Skeletal muscle satellite cell (primary cell): Measurements from ENCODE around the gene PRDM1.

Source experiments
- H3K27me3 ChIP-seq: 2 replicates; pipeline ENCODE4 v1.7.0; 2013; ENCODE audit warnings: low read length; ENCODE audit not compliant: control insufficient read depth, insufficient read depth
- H3K36me3 ChIP-seq: 2 replicates; pipeline ENCODE4 v1.7.0; 2013; ENCODE audit warnings: mild to moderate bottlenecking, control low read depth, low read length; ENCODE audit not compliant: insufficient read depth
- H3K4me1 ChIP-seq: 2 replicates; pipeline ENCODE4 v1.7.0; 2013; ENCODE audit warnings: low read length; ENCODE audit not compliant: control insufficient read depth, insufficient read depth
- H3K4me2 ChIP-seq: 2 replicates; pipeline ENCODE4 v1.7.0; 2013; ENCODE audit warnings: mild to moderate bottlenecking, low read length
- H3K4me3 ChIP-seq: 2 replicates; pipeline ENCODE4 v1.7.0; 2013; ENCODE audit warnings: low read length
- H3K9ac ChIP-seq: 2 replicates; pipeline ENCODE4 v1.7.0; 2013; ENCODE audit warnings: mild to moderate bottlenecking, low read depth, low read length, moderate library complexity
- H3K9me3 ChIP-seq: replicated peaks from 2 replicates; pipeline ENCODE4 v1.7.0; 2013; ENCODE audit warnings: mild to moderate bottlenecking, control low read depth, low read length

PRDM1 gene

GRCh38 chr6:106101466-106101865, 15.3 kb downstream of the PRDM1 start:
- no peaks in the 10 kb centered on the region for H3K9me3 ChIP-seq
- H3K4me2 ChIP-seq, result no peak overlapping the region
- peaks cover 25% of the 10 kb centered on the region for H3K36me3 ChIP-seq
- H3K9ac ChIP-seq, result no peak overlapping the region
- H3K4me3 ChIP-seq, result no peak overlapping the region
- H3K27me3 ChIP-seq, result no peaks in the 10 kb centered on the region
- H3K4me1 ChIP-seq, result peaks cover 22% of the 10 kb centered on the region

GRCh38 chr6:106102034-106102433, 15.9 kb downstream of the PRDM1 start:
- H3K9me3 ChIP-seq, result no peaks in the 10 kb centered on the region
- H3K9ac ChIP-seq, result no peak overlapping the region
- H3K36me3 ChIP-seq, result peaks cover 30% of the 10 kb centered on the region
- H3K4me2 ChIP-seq, result no peak overlapping the region
- no peaks in the 10 kb centered on the region for H3K27me3 ChIP-seq
- no peak overlapping the region for H3K4me3 ChIP-seq
- peaks cover 22% of the 10 kb centered on the region for H3K4me1 ChIP-seq

- Histone ChIP-seq H3K27me3 (no peaks in the 10 kb centered on the region), H3K36me3 (peaks cover 33% of the 10 kb centered on the region), H3K4me1 (peaks cover 14% of the 10 kb centered on the region), H3K4me3 (no peak overlapping the region), H3K4me2 (no peak overlapping the region), H3K9ac (no peak overlapping the region), H3K9me3 (no peaks in the 10 kb centered on the region)
Observed at GRCh38 chr6:106102967-106103727, 17.0 kb downstream of the PRDM1 start.

- no peak overlapping the region for H3K9ac ChIP-seq
- H3K4me1 ChIP-seq, result peaks cover 8% of the 10 kb centered on the region
- peaks cover 33% of the 10 kb centered on the region for H3K36me3 ChIP-seq
- no peak overlapping the region for H3K4me2 ChIP-seq
- no peak overlapping the region for H3K4me3 ChIP-seq
- H3K9me3 ChIP-seq, result no peaks in the 10 kb centered on the region
- H3K27me3 ChIP-seq, result no peaks in the 10 kb centered on the region
Observed at GRCh38 chr6:106103728-106104109, 17.6 kb downstream of the PRDM1 start.

- H3K4me1 ChIP-seq, result peaks cover under 1% of the 10 kb centered on the region
- no peaks in the 10 kb centered on the region for H3K27me3 ChIP-seq
- H3K36me3 ChIP-seq, result peaks cover 33% of the 10 kb centered on the region
- H3K9me3 ChIP-seq, result no peaks in the 10 kb centered on the region
- H3K9ac ChIP-seq, result no peak overlapping the region
- no peak overlapping the region for H3K4me2 ChIP-seq
- no peak overlapping the region for H3K4me3 ChIP-seq
Observed at GRCh38 chr6:106104476-106104875, 18.3 kb downstream of the PRDM1 start.

GRCh38 chr6:106104941-106105340, 18.8 kb downstream of the PRDM1 start:
- no peaks in the 10 kb centered on the region for H3K9me3 ChIP-seq
- H3K9ac ChIP-seq, result no peak overlapping the region
- peaks cover 33% of the 10 kb centered on the region for H3K36me3 ChIP-seq
- H3K27me3 ChIP-seq, result no peaks in the 10 kb centered on the region
- no peak overlapping the region for H3K4me2 ChIP-seq
- no peaks in the 10 kb centered on the region for H3K4me1 ChIP-seq
- no peak overlapping the region for H3K4me3 ChIP-seq

GRCh38 chr6:106105493-106105892, 19.4 kb downstream of the PRDM1 start:
- Histone ChIP-seq H3K27me3 (no peaks in the 10 kb centered on the region), H3K4me2 (no peak overlapping the region), H3K36me3 (peaks cover 33% of the 10 kb centered on the region), H3K4me1 (no peaks in the 10 kb centered on the region), H3K4me3 (no peak overlapping the region), H3K9ac (no peak overlapping the region), H3K9me3 (no peaks in the 10 kb centered on the region)

- no peaks in the 10 kb centered on the region for H3K9me3 ChIP-seq
- H3K4me2 ChIP-seq, result no peak overlapping the region
- H3K4me3 ChIP-seq, result no peak overlapping the region
- no peaks in the 10 kb centered on the region for H3K4me1 ChIP-seq
- no peaks in the 10 kb centered on the region for H3K27me3 ChIP-seq
- peaks cover 28% of the 10 kb centered on the region for H3K36me3 ChIP-seq
- H3K9ac ChIP-seq, result no peak overlapping the region
Observed at GRCh38 chr6:106106276-106107042, 20.3 kb downstream of the PRDM1 start.

- Histone ChIP-seq H3K9me3 (no peaks in the 10 kb centered on the region), H3K4me3 (no peak overlapping the region), H3K4me1 (no peaks in the 10 kb centered on the region), H3K27me3 (no peaks in the 10 kb centered on the region), H3K36me3 (peaks cover 28% of the 10 kb centered on the region), H3K9ac (no peak overlapping the region), H3K4me2 (no peak overlapping the region)
Observed at GRCh38 chr6:106107043-106107613, 21.0 kb downstream of the PRDM1 start.

GRCh38 chr6:106108129-106108528, 22.0 kb downstream of the PRDM1 start:
- no peaks in the 10 kb centered on the region for H3K27me3 ChIP-seq
- H3K4me1 ChIP-seq, result no peaks in the 10 kb centered on the region
- H3K9ac ChIP-seq, result no peak overlapping the region
- H3K4me2 ChIP-seq, result no peak overlapping the region
- H3K4me3 ChIP-seq, result no peak overlapping the region
- no peaks in the 10 kb centered on the region for H3K9me3 ChIP-seq
- H3K36me3 ChIP-seq, result peaks cover 28% of the 10 kb centered on the region

GRCh38 chr6:106109029-106109428, 22.9 kb downstream of the PRDM1 start:
- Histone ChIP-seq H3K4me1 (no peaks in the 10 kb centered on the region), H3K36me3 (peaks cover 28% of the 10 kb centered on the region), H3K4me3 (no peak overlapping the region), H3K4me2 (no peak overlapping the region), H3K9ac (no peak overlapping the region), H3K9me3 (no peaks in the 10 kb centered on the region), H3K27me3 (no peaks in the 10 kb centered on the region)
